IMR-90 (cell line): Measurements from ENCODE around the gene NGFR.

Experiments
- CEBPB ChIP-seq: IDR thresholded peaks from 2 replicates; pipeline ENCODE4 v1.6.1; 2012; ENCODE audit warnings: low read depth, low read length, improper control_type of control experiment
- ELK1 ChIP-seq: fragments of 150-350 bp; IDR thresholded peaks from 2 replicates; pipeline ENCODE4 v1.6.1; 2016; ENCODE audit warnings: low read depth, mild to moderate bottlenecking, low read length, moderate library complexity, borderline replicate concordance
- MAFK ChIP-seq: IDR thresholded peaks from 2 replicates; pipeline ENCODE4 v1.6.1; 2012; ENCODE audit warnings: low read depth, low read length, improper control_type of control experiment
- MAZ ChIP-seq: IDR thresholded peaks from 2 replicates; pipeline ENCODE4 v1.6.1; 2012; ENCODE audit warnings: low read depth, mild to moderate bottlenecking, low read length, improper control_type of control experiment, moderate library complexity, borderline replicate concordance
- MXI1 ChIP-seq: IDR thresholded peaks from 2 replicates; pipeline ENCODE4 v1.6.1; 2012; ENCODE audit warnings: low read depth, mild to moderate bottlenecking, low read length, moderate library complexity, borderline replicate concordance
- POLR2A ChIP-seq: IDR thresholded peaks from 2 replicates; pipeline ENCODE4 v1.6.1; 2012; ENCODE audit warnings: mild to moderate bottlenecking, low read depth, low read length
- RAD21 ChIP-seq: IDR thresholded peaks from 2 replicates; pipeline ENCODE4 v1.6.1; 2012; ENCODE audit warnings: low read length, improper control_type of control experiment
- RCOR1 ChIP-seq: IDR thresholded peaks from 2 replicates; pipeline ENCODE4 v1.6.1; 2012; ENCODE audit warnings: mild to moderate bottlenecking, low read length, improper control_type of control experiment; ENCODE audit not compliant: insufficient replicate concordance
- RFX5 ChIP-seq: IDR thresholded peaks from 2 replicates; pipeline ENCODE4 v1.8.0; 2012; ENCODE audit warnings: low read depth, mild to moderate bottlenecking, low read length, moderate library complexity
- SMC3 ChIP-seq: fragments of 150-350 bp; IDR thresholded peaks from 2 replicates; pipeline ENCODE4 v1.6.1; 2016; ENCODE audit warnings: low read depth, mild to moderate bottlenecking, antibody characterized with exemption, low read length, moderate library complexity
- TF ChIP-seq, protein P1 (sequence below): conservative IDR thresholded peaks from 2 replicates; pipeline ENCODE4 v1.5.1; 2012; ENCODE audit warnings: mild to moderate bottlenecking, low read depth, low read length, improper control_type of control experiment
- TF ChIP-seq, protein P2 (sequence below): fragments of 150-350 bp; IDR thresholded peaks from 2 replicates; pipeline ENCODE4 v1.6.1; 2017; ENCODE audit warnings: mild to moderate bottlenecking, antibody characterized with exemption, low read length, low read depth

- TF ChIP-seq RAD21 = no peak
- TF ChIP-seq POLR2A = no peak
- TF ChIP-seq, protein P1, sequence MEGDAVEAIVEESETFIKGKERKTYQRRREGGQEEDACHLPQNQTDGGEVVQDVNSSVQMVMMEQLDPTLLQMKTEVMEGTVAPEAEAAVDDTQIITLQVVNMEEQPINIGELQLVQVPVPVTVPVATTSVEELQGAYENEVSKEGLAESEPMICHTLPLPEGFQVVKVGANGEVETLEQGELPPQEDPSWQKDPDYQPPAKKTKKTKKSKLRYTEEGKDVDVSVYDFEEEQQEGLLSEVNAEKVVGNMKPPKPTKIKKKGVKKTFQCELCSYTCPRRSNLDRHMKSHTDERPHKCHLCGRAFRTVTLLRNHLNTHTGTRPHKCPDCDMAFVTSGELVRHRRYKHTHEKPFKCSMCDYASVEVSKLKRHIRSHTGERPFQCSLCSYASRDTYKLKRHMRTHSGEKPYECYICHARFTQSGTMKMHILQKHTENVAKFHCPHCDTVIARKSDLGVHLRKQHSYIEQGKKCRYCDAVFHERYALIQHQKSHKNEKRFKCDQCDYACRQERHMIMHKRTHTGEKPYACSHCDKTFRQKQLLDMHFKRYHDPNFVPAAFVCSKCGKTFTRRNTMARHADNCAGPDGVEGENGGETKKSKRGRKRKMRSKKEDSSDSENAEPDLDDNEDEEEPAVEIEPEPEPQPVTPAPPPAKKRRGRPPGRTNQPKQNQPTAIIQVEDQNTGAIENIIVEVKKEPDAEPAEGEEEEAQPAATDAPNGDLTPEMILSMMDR = no peak
- TF ChIP-seq, protein P2, sequence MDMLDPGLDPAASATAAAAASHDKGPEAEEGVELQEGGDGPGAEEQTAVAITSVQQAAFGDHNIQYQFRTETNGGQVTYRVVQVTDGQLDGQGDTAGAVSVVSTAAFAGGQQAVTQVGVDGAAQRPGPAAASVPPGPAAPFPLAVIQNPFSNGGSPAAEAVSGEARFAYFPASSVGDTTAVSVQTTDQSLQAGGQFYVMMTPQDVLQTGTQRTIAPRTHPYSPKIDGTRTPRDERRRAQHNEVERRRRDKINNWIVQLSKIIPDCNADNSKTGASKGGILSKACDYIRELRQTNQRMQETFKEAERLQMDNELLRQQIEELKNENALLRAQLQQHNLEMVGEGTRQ = no peak
- TF ChIP-seq MAZ = no peak
- no peak for TF ChIP-seq SMC3
- no peak for TF ChIP-seq MAFK
- no peak for TF ChIP-seq ELK1
- no peak for TF ChIP-seq CEBPB
- no peak for TF ChIP-seq RFX5
- no peak for TF ChIP-seq MXI1
- TF ChIP-seq RCOR1 = no peak
Observed at GRCh38 chr17:49555495-49556222, 60.6 kb downstream of the NGFR start.
